ENCODE data around the gene SDHA.

SDHA gene

DNA sequence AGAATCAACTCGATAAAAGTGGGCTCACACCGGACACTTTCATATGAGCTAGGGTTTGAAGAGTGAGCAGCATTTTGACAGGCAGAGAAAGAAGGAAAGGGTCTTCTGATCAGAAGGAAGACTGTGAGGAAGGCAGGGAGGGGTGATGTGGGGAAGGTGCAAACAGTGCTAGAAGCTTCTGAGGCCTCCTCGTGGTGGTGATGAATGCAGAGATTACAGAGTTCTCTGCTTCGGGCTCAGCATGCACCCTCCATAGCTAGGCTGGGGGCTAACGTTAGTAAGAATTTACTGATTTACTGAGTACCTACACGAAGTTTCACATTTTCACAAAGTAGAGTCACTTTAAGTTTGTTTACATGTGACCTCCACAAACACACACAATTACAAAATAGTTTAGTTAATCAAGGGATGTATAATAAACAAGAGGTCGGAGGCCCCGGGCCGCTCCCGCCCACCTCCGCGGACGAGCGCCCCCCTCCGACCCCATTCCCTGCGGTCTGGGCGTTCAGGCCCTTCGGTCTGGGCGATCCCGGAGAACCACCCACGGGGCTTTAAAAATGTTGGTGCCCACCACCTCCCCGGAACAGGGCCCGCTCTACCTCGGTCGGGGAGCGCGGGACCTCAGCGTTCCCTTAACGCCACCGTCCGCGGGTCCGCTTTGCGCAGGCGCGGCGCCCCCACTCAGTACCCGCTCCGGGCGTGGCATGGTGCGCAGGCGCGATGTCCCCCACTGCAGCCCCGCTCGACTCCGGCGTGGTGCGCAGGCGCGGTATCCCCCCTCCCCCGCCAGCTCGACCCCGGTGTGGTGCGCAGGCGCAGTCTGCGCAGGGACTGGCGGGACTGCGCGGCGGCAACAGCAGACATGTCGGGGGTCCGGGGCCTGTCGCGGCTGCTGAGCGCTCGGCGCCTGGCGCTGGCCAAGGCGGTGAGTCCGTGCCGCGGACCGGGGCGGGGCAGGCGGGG is at the start of gene SDHA, which contains the start of gene CCDC127:
TSS of gene SDHA (plus strand) at position 827 of the 963 bp plus-strand sequence. CDS start at position 863, 36 bp downstream.
TSS of gene CCDC127 (minus strand) at position 660 of the 963 bp plus-strand sequence. CDS start 1,304 bp downstream, outside the sequence.
- DNase-seq = peak; percentile 97 to 99 (median 98)

DNA sequence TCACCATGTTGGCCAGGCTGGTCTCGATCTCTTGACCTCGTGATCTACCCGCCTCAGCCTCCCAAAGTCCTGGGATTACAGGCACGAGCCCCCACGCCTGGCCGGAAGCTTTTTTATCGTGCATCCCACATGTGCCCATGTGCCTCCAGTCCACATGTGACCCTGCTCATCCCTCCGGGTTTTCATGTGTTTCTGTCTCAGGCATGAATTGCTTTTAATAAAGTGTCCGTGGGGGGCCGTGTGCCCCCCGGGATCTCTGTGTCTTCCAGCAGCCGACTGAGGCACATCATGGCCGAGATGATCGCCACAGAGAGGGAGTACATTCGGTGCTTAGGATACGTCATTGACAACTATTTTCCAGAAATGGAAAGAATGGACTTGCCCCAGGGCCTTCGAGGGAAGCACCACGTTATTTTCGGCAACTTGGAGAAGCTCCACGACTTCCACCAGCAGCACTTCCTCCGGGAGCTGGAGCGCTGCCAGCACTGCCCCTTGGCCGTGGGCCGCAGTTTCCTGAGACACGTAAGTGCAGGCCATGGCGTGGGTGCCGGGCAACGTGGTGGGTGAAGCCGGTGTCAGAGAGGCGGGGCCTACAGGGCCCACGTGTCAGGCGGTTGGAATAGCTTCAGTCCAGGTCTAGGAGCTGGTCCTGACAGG is 48.9 kb upstream of the SDHA start:
- no peak for DNase-seq

GRCh38 chr5:169728-170094 is 48.4 kb upstream of the SDHA start:
- DNase-seq = no peak

- DNase-seq = no peak
Measured at GRCh38 chr5:170971-171800, 46.9 kb upstream of the SDHA start.

- no peak for DNase-seq
Measured at GRCh38 chr5:171801-172331, 46.3 kb upstream of the SDHA start.

DNA sequence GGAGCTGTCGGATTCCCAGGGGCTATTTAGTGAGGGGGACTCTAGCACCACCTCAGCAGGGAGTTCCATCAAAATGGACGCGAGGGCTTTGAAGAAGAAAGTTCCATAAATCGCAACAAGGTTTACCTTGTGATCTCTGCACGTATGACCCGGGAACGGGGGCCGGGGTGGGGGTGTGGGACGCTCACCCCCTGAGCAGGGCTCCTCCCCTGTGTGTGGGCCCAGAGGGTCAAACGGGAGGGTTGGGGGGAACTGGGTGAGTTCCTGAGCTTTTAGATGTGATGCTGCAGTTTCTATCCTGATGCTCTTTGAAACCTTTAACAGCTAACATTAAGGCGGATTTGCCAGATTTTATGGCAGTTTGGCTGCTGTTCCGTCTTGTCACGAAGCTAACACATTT is 45.7 kb upstream of the SDHA start:
- no peak for DNase-seq

- DNase-seq = no peak
Measured at GRCh38 chr5:172841-173251, 45.3 kb upstream of the SDHA start.

GRCh38 chr5:173392-174290 is 44.5 kb upstream of the SDHA start:
- no peak for DNase-seq

DNA sequence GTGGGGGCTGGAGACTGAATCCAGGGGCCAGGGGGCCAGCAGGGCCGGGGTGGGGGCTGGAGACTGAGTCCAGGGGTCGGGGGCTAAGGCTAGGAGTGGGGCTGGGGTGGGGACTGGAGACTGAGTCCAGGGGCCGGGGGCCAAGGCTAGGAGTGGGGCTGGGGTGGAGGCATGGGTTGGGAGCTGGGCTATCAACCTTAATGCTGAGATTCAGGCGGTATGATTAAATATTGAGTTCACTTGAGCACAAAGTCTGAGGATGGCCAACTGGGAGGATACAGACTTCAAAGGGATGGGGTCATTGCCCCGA is 43.9 kb upstream of the SDHA start:
- DNase-seq = no peak

GRCh38 chr5:174876-175465 is 43.1 kb upstream of the SDHA start:
- no peak for DNase-seq

DNA sequence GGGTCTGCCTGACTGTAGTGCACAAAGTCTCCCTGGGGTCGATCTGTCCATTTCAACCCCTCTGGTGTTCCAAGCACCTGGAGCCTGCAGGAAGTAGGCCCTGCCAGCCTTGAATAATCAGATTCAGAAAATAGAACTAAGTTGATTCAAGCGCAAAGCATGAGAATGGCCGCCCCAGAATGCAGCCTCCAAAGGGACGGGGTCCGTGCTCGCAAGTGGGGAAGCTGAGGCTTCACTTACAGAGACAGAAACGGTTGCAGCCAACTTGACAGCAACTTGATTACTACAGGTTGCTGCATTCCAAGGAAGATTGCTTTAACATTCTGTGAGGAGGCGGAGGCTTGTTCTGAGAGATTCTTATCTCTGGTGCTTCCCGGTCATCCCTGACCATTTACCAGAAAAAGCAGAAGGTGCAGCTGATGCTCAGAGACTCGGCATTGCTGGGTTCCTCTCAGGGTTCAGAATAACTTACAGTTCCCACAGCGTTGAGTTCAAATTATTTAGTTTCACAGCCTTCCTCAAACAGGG is 41.8 kb upstream of the SDHA start:
- DNase-seq = no peak

DNA sequence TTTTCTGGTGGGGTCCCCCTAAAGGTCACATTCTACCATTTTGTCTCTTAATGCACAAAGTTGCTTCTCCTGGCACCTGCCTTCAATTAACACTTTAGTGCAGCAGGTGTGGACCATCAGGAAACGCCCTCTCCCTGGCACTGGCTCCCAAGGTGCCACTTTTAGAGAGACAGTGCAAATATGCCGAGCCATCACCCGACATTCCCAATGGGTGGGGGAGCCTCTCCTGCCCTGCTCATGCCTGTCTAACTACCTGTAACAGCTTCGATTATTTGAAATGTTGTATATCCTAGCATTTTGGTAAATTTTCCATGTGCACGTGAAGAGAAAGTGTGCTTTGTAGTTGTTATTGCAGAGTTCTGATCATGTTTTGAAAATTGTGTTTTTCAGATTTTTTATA is 40.0 kb upstream of the SDHA start:
- DNase-seq = no peak

DNA sequence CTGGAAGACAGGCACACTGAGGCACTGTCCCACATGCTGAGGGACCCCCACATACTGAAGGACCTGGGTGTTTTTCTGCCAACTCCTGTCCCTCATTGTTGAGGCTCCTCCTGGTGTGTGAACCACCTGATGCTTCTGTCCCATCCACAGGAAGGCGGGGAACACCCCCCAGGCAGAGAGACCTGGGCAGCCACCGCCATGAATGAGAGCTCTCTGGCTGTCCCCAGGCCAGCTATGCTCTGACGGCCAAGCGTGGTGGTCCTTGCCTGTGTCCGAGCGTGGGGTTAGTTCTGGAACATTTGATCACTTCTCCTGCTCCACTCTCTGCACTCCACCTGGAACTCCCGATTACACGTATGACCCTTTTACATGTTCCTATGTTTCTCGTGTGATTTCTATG is 38.7 kb upstream of the SDHA start:
- no peak for DNase-seq

GRCh38 chr5:180286-180918 is 37.7 kb upstream of the SDHA start:
- no peak for DNase-seq

GRCh38 chr5:181160-181559 is 37.0 kb upstream of the SDHA start:
- DNase-seq = no peak

DNA sequence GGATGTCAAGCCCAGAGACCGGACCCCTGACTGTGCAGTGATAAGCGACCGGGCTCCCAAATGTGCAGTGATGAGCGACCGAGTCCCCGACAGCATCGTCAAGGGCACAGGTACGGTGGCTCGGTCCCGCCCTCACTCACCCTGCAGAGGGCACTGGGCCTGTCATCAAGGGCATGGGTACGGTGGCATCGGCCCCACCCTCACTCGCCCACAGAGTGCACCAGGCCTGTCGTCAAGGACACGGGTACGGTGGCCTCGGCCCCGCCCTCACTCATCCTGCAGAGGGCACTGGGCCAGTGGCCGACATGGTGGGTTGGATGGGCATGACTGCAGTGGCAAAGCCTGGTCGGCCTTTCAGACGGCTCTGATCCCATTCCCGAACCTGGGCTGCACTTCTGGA is 36.6 kb upstream of the SDHA start:
- no peak for DNase-seq

DNA sequence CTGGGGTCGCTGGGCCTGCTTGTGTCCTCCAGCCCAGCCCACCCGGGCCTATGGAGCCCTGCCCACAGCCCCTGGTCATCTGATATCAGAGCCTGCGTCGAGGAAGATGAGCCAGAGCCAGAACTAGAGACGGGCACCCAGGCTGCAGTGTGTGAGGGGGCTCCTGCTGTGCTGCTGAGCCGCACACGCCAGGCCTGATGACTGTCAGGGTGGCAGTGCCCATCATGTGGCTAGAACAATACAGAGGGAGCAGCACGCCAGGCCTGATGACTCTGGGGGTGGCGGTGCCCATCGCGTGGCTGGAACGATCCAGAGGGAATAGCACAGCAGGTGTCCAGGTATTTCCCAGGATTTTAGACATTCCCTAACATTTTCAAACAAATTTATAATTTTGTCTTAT is 36.0 kb upstream of the SDHA start:
- DNase-seq = no peak

GRCh38 chr5:184471-184870 is 33.6 kb upstream of the SDHA start:
- no peak for DNase-seq

DNA sequence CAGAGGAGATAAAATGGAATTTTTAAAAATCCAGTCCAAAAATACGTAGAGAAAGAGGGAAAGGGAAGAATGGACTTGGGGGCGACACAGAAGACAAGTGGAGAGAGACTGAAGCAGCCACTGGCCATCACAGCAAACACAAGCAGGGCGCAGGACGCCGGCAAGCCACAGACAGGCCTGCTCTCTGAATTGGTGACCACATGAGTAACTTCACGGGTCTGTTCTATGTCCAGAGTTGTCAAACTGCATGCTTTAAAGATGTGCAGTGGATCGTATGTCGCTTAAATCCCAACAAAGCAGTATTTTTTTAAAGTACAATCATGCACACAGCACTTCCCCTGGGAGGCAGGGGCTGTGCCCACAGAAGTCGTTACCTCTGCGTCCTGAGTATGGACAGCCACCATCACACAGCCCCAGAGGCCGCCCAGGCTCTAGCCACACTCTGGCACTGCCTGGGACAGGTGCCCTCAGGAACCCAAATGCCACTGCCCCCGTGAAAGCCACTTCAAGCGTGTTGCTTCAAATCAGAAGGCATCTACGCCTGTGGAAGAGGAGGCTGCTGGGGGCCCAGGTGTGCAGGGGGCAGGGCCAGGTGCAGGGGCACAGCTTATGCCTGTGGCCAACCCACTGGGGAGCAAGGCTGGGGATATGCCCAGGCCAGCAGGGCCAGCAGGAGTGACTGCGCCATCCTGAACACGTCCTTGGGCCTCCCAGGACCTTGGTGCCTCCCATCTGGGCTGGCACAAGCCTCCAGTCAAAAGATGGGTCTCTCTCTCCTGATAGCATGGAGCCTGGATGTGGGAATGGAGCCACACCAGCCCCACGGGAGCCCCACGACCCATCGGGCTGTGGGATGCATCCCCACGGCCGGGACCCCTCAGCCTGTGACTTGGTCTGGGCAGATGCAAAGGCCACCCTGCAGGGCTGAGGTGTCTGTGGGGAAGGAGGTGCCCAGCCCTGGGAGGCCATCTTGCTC is 32.7 kb upstream of the SDHA start:
- no peak for DNase-seq
